CD4-positive, alpha-beta T cell (primary cell): ENCODE measurements around the gene CIRBP. TPM values are rescaled to one million over a fixed set of nuclear protein-coding genes. Genes with fewer than 3 reads are reported as not detected.

ENCODE experiments used
- ATAC-seq: fragments of 200-7000 bp; cut with Tn5 transposase; one replicate; pipeline ENCODE4 v1.10.0; 2022; ENCODE audit warnings: mild to moderate bottlenecking; ENCODE audit not compliant: poor library complexity
- CTCF ChIA-PET: fragments of 350-600 bp; sonication (Branson Sonifier 250); formaldehyde crosslinking; loops from one replicate; lab custom pipeline; 2021; ENCODE audit warnings: antibody characterized with exemption, inconsistent platforms; lab: Charles Lee
- POLR2A ChIA-PET: fragments of 350-600 bp; sonication (Branson Sonifier 250); formaldehyde crosslinking; loops from one replicate; lab custom pipeline; 2021; ENCODE audit warnings: antibody characterized with exemption, inconsistent platforms; lab: Charles Lee
- DNase-seq, 14 experiments: peaks; one replicate each; pipeline ENCODE4 v3.0.0-alpha.2; 2013 to 2020; ENCODE audit warnings: mixed read lengths in 2 of 14
- H3K27ac ChIP-seq, 2 donors: one replicate each; pipeline versions ENCODE4 v1.5.1 to v1.7.0; 2013; ENCODE audit warnings: low read length in 2 of 2, low read depth in 1 of 2, mild to moderate bottlenecking in 1 of 2
- H3K27me3 ChIP-seq, 2 experiments: 1 replicate in 1 of 2; 2 replicates in 1 of 2; pipeline versions ENCODE4 v1.6.1 to v1.7.0; 2013; ENCODE audit warnings: low read length in 2 of 2, control low read depth in 1 of 2, mild to moderate bottlenecking in 1 of 2, moderate library complexity in 1 of 2; ENCODE audit not compliant: insufficient read depth in 2 of 2, control insufficient read depth in 1 of 2
- H3K36me3 ChIP-seq: one replicate; pipeline ENCODE4 v1.6.1; 2013; ENCODE audit warnings: low read length, control low read depth; ENCODE audit not compliant: insufficient read depth
- H3K4me1 ChIP-seq: one replicate; pipeline ENCODE4 v1.6.1; 2013; ENCODE audit warnings: low read length, control low read depth; ENCODE audit not compliant: insufficient read depth
- H3K4me3 ChIP-seq: one replicate; pipeline ENCODE4 v1.5.1; 2013; ENCODE audit warnings: mild to moderate bottlenecking, low read length, moderate library complexity
- H3K9me3 ChIP-seq, 2 experiments: 1 replicate in 1 of 2; 2 replicates in 1 of 2; pipeline versions ENCODE4 v1.6.1 to v1.7.0; 2013; ENCODE audit warnings: low read length in 2 of 2, mild to moderate bottlenecking in 2 of 2, control low read depth in 1 of 2, moderate library complexity in 1 of 2; ENCODE audit not compliant: control insufficient read depth in 1 of 2, insufficient read depth in 1 of 2
- H3K27ac Mint-ChIP-seq: one replicate; pipeline ENCODE4 v1.8.0; 2020; ENCODE audit warnings: mixed read lengths
- H3K27me3 Mint-ChIP-seq: one replicate; pipeline ENCODE4 v1.8.0; 2021; ENCODE audit warnings: mixed read lengths
- H3K36me3 Mint-ChIP-seq: one replicate; pipeline ENCODE4 v1.8.0; 2021; ENCODE audit warnings: low read depth, mixed read lengths
- H3K4me1 Mint-ChIP-seq: one replicate; pipeline ENCODE4 v1.8.0; 2021; ENCODE audit warnings: low read depth, mixed read lengths
- H3K4me3 Mint-ChIP-seq: one replicate; pipeline ENCODE4 v1.8.0; 2020; ENCODE audit warnings: mild to moderate bottlenecking, mixed read lengths
- H3K9me3 Mint-ChIP-seq: one replicate; pipeline ENCODE4 v1.8.0; 2020; ENCODE audit warnings: mixed read lengths
- CTCF ChIP-seq: fragments of 200-600 bp; IDR thresholded peaks from one replicate; pipeline ENCODE4 v1.8.0; 2022; ENCODE audit warnings: antibody characterized with exemption, mild to moderate bottlenecking
- intact Hi-C, 2 experiments: fragments of 100-400 bp; cut with DNase I in 1 of 2; cut with micrococcal nuclease in 1 of 2; formaldehyde crosslinking; loops; one replicate each; pipeline versions ENCODE4 v1.15.1 to v1.9.0; 2023 to 2025; cut with DNase I, micrococcal nuclease
- total RNA-seq, 174 experiments: library from RNA in 2 of 174; stranded (reverse) in 2 of 174; gene quantifications; one replicate each; pipeline ENCODE4 v1.2.3 and lab custom pipeline; 2021 to 2026

Gene CIRBP
- total RNA-seq, 2 experiments from 2014 or later: 614 to 628 TPM

GRCh38 chr19:1309977-1310852, 41.1 kb downstream of the CIRBP start:
- Histone ChIP-seq H3K4me1 (peaks cover under 1% of the 10 kb centered on the region), H3K27ac (no peak overlapping the region), H3K36me3 (no peaks in the 10 kb centered on the region), H3K9me3 (peaks cover 0 to 8% of the 10 kb centered on the region in 2 experiments), H3K4me3 (no peak overlapping the region), H3K27me3 (peaks cover 3 to 5% of the 10 kb centered on the region in 2 experiments)
- ATAC-seq: no peak
- Mint-ChIP-seq H3K4me1 (no peaks in the 10 kb centered on the region), H3K36me3 (no peaks in the 10 kb centered on the region), H3K27me3 (no peaks in the 10 kb centered on the region), H3K27ac (no peak overlapping the region), H3K4me3 (no peak overlapping the region), H3K9me3 (no peaks in the 10 kb centered on the region)
- TF ChIP-seq CTCF: no peak
- no peak for DNase-seq
- intact Hi-C loops: no loop called here
- ChIA-PET POLR2A (no interaction called here), CTCF (no interaction called here)

DNA sequence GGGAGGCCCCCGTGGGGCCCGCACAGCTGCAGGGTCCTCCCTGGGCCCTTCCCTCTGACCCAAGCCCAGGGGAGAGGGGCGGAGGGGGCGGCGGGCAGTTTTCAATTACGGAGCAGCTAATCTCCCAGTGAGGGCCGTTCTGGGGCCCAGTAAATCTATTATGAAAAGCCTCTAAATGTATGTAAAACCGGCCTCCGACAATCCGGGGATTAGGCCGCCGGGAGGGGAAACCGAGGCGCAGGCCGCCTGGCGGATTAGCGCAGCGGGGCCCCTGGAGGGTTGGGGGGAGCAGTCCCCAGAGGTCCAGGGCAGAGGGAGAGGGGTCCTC, 41.7 kb downstream of the CIRBP start:
- Mint-ChIP-seq H3K27me3 (no peaks in the 10 kb centered on the region), H3K27ac (no peak overlapping the region), H3K4me1 (no peaks in the 10 kb centered on the region), H3K36me3 (no peaks in the 10 kb centered on the region), H3K9me3 (no peaks in the 10 kb centered on the region), H3K4me3 (no peak overlapping the region)
- Histone ChIP-seq H3K4me1 (peaks cover 5% of the 10 kb centered on the region), H3K9me3 (peaks cover 0 to 12% of the 10 kb centered on the region in 2 experiments), H3K27me3 (peaks cover 9% of the 10 kb centered on the region in 2 experiments), H3K36me3 (no peaks in the 10 kb centered on the region), H3K4me3 (no peak overlapping the region), H3K27ac (no peak overlapping the region)
- ATAC-seq (no peak), DNase-seq (no peak)
- ChIA-PET POLR2A (no interaction called here), CTCF (no interaction called here)
- intact Hi-C loops: no loop called here
- TF ChIP-seq CTCF: no peak

DNA sequence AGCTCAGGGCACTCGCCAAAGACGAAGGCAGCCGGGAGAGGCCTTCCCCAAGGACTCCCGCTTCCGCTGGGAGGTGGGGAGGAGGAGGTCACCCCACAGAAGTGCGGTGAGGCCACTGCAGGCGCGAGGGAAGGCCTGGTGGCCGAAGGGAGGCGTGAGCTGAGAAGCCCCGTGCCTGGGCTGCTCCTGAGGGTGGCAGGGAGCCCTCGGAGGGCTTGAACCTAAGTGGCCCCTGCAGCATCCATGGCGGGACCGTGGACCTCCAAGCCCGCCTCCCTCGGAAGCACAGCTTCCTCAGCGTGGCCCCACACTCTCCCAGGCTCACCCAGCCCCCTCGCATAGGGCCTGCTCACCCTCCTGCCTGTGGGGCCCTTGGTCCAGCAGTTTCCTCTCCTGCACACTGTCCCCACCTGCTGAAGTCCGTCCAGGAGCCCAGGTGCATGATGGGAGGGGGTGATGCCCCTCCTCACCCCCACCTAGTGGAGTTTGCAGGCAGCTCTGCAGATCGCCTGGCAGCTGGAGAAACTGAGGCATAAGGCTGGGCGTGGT, 42.5 kb downstream of the CIRBP start:
- CTCF ChIA-PET: no interaction called here
- no peaks in the 10 kb centered on the region for H3K27me3 Mint-ChIP-seq
- no peak overlapping the region for H3K4me3 Mint-ChIP-seq

More for the DNA sequence above, 42.5 kb downstream of the CIRBP start:
- Histone ChIP-seq H3K4me3 (no peak overlapping the region), H3K9me3 (peaks cover 0 to 20% of the 10 kb centered on the region in 2 experiments), H3K4me1 (peaks cover 13% of the 10 kb centered on the region), H3K27ac (no peak overlapping the region), H3K27me3 (peaks cover 15 to 16% of the 10 kb centered on the region in 2 experiments), H3K36me3 (no peaks in the 10 kb centered on the region)
- H3K4me1 Mint-ChIP-seq: no peaks in the 10 kb centered on the region
- TF ChIP-seq CTCF: no peak
- H3K36me3 Mint-ChIP-seq: no peaks in the 10 kb centered on the region
- H3K9me3 Mint-ChIP-seq: no peaks in the 10 kb centered on the region
- intact Hi-C loops: no loop called here
- ATAC-seq: no peak
- H3K27ac Mint-ChIP-seq: no peak overlapping the region
- POLR2A ChIA-PET: no interaction called here
- DNase-seq: no peak
